Kidney (tissue), 14 donors: ENCODE measurements around the gene GABRB2. TPM values are rescaled to one million over a fixed set of nuclear protein-coding genes. Genes with fewer than 3 reads are reported as not detected.

Source experiments
- DNase-seq, 5 donors: peaks; one replicate each; pipeline ENCODE4 v3.0.0-alpha.2; 2013 to 2020
- FAIRE-seq: peaks from 2 replicates; lab custom pipeline; 2012; peaks lifted over from hg19 to GRCh38; lab: Jason Lieb, UNC
- H3K27ac ChIP-seq, 2 donors: one replicate each; pipeline ENCODE4 v1.7.0; 2013; ENCODE audit warnings: low read depth in 2 of 2, low read length in 2 of 2, inconsistent platforms in 1 of 2
- H3K27me3 ChIP-seq: one replicate; pipeline ENCODE4 v1.7.1; 2013; ENCODE audit warnings: low read length, inconsistent platforms; ENCODE audit not compliant: control insufficient read depth, insufficient read depth
- H3K36me3 ChIP-seq, 3 donors: one replicate each; pipeline versions ENCODE4 v1.7.0 to v1.7.1; 2013; ENCODE audit warnings: low read length in 3 of 3, control low read depth in 1 of 3, inconsistent platforms in 1 of 3; ENCODE audit not compliant: insufficient read depth in 3 of 3, control insufficient read depth in 2 of 3
- H3K4me1 ChIP-seq, 3 donors: one replicate each; pipeline versions ENCODE4 v1.7.0 to v1.7.1; 2013; ENCODE audit warnings: low read length in 3 of 3, inconsistent platforms in 1 of 3, low read depth in 1 of 3; ENCODE audit not compliant: control insufficient read depth in 2 of 3, insufficient read depth in 2 of 3
- H3K4me3 ChIP-seq, 3 donors: one replicate each; pipeline versions ENCODE4 v1.7.0 to v1.8.1; 2013; ENCODE audit warnings: low read length in 3 of 3, control low read depth in 1 of 3, inconsistent platforms in 1 of 3
- H3K9ac ChIP-seq, 3 donors: one replicate each; pipeline versions ENCODE4 v1.7.0 to v1.7.1; 2013; ENCODE audit warnings: low read length in 3 of 3, control low read depth in 1 of 3, inconsistent platforms in 1 of 3
- H3K9me3 ChIP-seq, 3 donors: one replicate each; pipeline versions ENCODE4 v1.7.0 to v1.7.1; 2013; ENCODE audit warnings: low read length in 3 of 3, control low read depth in 1 of 3, inconsistent platforms in 1 of 3; ENCODE audit not compliant: control insufficient read depth in 2 of 3, insufficient read depth in 1 of 3
- intact Hi-C: fragments of 100-400 bp; cut with DNase I; formaldehyde crosslinking; loops from one replicate; pipeline ENCODE4 v1.11.1; 2022
- polyA plus RNA-seq: library from polyadenylated mRNA; stranded (reverse); fragments of 350-450 nt; fragmentation: Illumina TruSeq; extraction: RNeasy Lipid Tissue Mini Kit (QIAGEN cat#74804); gene quantifications from one replicate; pipeline ENCODE4 v1.2.3, GENCODE V29; 2014; ENCODE audit warnings: low read depth, low replicate concordance; ENCODE audit not compliant: insufficient read depth
- total RNA-seq: library from RNA; stranded (reverse); fragmentation: NEBNext Ultra II Directional; extraction: Animal tissue kit (Norgen Biotek cat#: 25700); gene quantifications from one replicate; pipeline ENCODE4 v1.2.1, GENCODE V29; 2021
- TF ChIP-seq, protein P1 (sequence below): IDR thresholded peaks from 3 replicates; pipeline ENCODE4 v1.5.1; 2012; ENCODE audit warnings: mild to moderate bottlenecking, moderate library complexity, borderline replicate concordance; ENCODE audit not compliant: insufficient read depth; ENCODE audit errors: extremely low read depth
- donor health status: control.
- donor health status: control.
- donor health status: control.
- donor health status: control.
- donor health status: control.
- donor health status: DM: yes; HTN: yes; CAD: no.
- donor health status: Normal renal cell carcinoma (clear cell type).

GABRB2 gene
- total and polyA plus RNA-seq, 2 donors from 2014 or later = 0.90 to 4.4 TPM

DNA sequence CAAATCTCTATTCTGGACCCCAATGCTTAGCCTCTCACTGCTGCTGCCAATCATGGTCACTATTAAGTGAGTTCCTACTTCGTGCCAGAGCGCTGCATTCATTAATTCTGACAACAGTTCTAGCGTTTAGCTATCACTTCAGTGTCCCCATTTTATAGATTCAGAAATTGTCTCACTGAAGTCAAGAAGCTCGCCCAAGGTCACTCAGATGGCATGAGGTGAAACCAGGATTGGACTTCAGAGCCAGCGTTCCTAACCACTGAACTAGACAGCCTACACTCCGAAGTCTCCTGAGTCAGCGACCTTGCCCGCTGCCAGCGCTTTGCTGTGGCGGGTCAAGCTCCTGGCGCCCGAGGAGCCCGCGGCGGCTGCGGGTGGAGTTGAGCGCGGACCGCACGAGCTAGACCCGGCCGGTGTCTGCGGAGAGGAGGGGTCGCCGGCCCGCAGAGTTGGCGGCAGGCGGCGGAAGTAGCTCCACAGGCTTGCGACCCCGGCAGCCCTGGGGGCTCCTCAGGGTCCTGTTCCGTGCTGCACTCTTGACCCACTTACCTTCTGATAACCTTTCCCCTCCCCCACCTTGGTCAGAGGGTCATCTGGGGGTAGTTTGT, 2.1 kb upstream of the GABRB2 start:
- Histone ChIP-seq H3K4me1 (peaks cover 0 to 6% (median 0%) of the 10 kb centered on the region in 3 donors), H3K9me3 (no peaks in the 10 kb centered on the region), H3K27ac (no peak overlapping the region), H3K36me3 (no peaks in the 10 kb centered on the region), H3K27me3 (peaks cover 12% of the 10 kb centered on the region), H3K4me3 (peak overlapping the region in 2 of 3 donors; percentile 47 to 52), H3K9ac (no peak overlapping the region)
- DNase-seq = peak in 3 of 5 donors; percentile 13 to 54 (median 16)
- FAIRE-seq = no peak
- TF ChIP-seq, protein P1, sequence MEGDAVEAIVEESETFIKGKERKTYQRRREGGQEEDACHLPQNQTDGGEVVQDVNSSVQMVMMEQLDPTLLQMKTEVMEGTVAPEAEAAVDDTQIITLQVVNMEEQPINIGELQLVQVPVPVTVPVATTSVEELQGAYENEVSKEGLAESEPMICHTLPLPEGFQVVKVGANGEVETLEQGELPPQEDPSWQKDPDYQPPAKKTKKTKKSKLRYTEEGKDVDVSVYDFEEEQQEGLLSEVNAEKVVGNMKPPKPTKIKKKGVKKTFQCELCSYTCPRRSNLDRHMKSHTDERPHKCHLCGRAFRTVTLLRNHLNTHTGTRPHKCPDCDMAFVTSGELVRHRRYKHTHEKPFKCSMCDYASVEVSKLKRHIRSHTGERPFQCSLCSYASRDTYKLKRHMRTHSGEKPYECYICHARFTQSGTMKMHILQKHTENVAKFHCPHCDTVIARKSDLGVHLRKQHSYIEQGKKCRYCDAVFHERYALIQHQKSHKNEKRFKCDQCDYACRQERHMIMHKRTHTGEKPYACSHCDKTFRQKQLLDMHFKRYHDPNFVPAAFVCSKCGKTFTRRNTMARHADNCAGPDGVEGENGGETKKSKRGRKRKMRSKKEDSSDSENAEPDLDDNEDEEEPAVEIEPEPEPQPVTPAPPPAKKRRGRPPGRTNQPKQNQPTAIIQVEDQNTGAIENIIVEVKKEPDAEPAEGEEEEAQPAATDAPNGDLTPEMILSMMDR = no peak
- intact Hi-C loops = no loop called here

DNA sequence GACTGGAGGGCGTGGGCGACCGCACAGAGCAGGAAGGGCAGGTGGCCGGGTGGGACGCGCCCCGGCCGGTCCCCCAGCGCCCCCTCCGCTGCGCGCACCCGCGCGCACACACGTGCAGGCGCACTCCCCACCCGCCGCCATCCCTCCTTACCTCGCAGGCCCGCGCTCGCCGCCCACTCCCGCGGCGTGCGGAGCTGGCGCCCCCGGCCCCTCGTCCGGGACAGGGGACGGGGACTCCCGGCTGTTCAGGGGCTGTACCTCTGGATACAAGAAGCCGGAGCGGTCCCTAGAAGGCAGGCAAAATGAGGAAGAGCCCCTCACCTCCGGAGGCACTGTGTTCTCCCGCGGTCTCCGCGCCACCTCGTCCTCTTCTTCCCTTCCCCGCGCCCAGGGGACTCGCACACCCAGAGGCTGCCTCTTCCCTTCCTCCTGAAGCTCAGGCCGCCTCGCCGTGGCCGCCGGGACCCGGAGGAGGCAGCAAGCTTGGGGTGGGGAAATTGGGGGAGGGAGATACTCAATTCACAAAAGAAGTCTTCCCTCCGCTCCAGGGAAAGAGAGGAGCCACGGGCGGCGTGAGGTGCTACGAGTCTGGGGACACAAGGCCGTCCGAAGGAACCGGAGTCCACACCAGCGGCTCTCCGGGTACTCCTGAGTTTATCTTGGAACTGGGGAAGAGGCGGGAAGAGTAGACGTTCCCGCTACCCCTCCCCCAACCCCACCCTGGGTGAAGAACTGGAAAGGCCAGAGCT, 1.4 kb upstream of the GABRB2 start:
- Histone ChIP-seq H3K9ac (no peak overlapping the region), H3K4me3 (peak overlapping the region; percentile 45 to 52 (median 49)), H3K27me3 (peaks cover 12% of the 10 kb centered on the region), H3K4me1 (peaks cover 0 to 6% (median 0%) of the 10 kb centered on the region in 3 donors), H3K36me3 (no peaks in the 10 kb centered on the region), H3K27ac (no peak overlapping the region), H3K9me3 (no peaks in the 10 kb centered on the region)
- intact Hi-C loops = no loop called here
- TF ChIP-seq, protein P1 = no peak
- FAIRE-seq (no peak), DNase-seq (peak; percentile 35 to 66 (median 44))

DNA sequence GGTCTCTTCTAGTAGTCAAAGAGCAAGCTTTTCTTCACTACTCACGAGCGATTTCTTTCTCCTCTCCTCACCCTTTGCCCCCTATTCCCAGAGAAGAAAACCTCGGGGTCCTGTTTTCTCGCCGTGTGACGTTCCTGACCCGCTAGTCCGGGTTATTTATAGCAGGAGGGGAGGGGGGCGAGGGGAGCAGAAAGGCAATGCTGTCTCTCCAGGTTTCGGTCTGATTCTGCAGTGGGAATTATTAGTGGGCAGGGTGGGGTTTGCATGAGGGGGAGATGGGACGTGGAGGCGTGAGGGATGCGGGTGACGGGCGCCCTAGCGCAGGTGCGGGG, 847 bp upstream of the GABRB2 start:
- TF ChIP-seq, protein P1 = no peak
- Histone ChIP-seq H3K4me3 (peak overlapping the region; percentile 45 to 52 (median 49)), H3K9ac (peak overlapping the region in 1 of 3 donors; percentile 13), H3K9me3 (no peaks in the 10 kb centered on the region), H3K36me3 (no peaks in the 10 kb centered on the region), H3K27ac (no peak overlapping the region), H3K4me1 (peaks cover 0 to 6% (median 0%) of the 10 kb centered on the region in 3 donors), H3K27me3 (peaks cover 12% of the 10 kb centered on the region)
- FAIRE-seq (no peak), DNase-seq (peak in 3 of 5 donors; percentile 31 to 39 (median 38))
- intact Hi-C loops = no loop called here
